Measurements from ENCODE around the gene SRC. TPM values are rescaled to one million over a fixed set of nuclear protein-coding genes. Genes with fewer than 3 reads are reported as not detected.

SRC gene
- total RNA-seq, 4 donors from 2014 or later = 30.6 to 54.7 (median 45.0) TPM

DNA sequence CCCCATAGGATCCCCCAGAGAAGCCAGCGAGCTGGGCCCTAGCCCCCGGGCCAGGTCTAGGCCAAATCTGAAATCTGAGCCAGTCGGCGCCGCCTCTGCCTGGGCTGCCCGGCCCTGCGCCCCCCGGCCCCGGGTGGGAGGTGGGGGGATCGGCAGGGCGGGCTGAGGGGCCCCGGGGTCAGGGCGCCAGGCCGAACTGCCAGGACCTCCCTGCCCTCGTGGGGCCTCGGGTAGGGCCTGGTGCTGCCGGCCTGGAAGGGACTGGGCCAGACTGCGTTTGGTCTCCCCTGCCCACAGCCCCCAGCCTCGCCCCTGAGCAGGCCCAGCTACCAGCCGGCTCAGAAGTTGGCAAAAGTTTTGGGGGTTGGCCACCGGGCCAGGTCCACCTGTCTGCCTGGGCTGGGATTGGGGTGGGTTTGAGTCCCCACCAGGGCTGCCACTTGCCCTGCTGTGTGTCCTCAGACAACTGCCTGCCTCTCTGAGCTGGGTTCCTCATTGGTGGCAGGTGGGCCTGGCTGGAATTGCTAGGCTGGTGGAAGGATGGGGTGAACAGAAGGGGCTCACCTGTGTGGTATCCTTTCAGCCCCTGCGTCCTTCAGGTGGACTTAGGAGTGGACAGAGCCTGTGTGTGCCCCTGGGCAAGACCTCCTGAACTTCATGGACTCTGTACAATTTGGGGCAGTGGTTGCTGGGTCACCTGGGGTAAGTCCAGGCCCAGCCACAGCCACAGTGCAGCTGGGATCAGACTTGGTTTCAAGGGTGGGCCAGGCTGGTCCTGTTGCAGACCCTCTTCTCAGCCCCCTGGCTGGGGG lies 801 bp downstream of the SRC start:
- ATAC-seq = peak; percentile 9
- Histone ChIP-seq H3K36me3 (peaks cover 0 to 6% of the 10 kb centered on the region in 2 donors), H3K9me3 (no peaks in the 10 kb centered on the region), H3K27me3 (no peaks in the 10 kb centered on the region), H3K4me1 (peaks cover 0 to 53% (median 3%) of the 10 kb centered on the region in 3 donors), H3K4me3 (peak overlapping the region; percentile 56 to 91), H3K27ac (peak overlapping the region; percentile 82 to 96 (median 92))
- TF ChIP-seq POLR2A (IDR thresholded peaks at IDR 0.05) (no peak), EP300 (IDR thresholded peaks at IDR 0.05) (no peak), CTCF (IDR thresholded peaks at IDR 0.05) (no peak), POLR2AphosphoS5 (IDR thresholded peaks at IDR 0.05) (no peak)
- WGBS, 2 donors (ENCODE audit: low coverage in 1 of 2) = 7% methylated on average over 2 of the region's 22 CpGs; no CpG with 5 or more reads in 1 of the 2 donors

- peak overlapping the region in 3 of 4 donors; percentile 91 to 96 (median 93) for H3K27ac ChIP-seq
- H3K9me3 ChIP-seq = no peaks in the 10 kb centered on the region
- 78 to 92% methylated on average over 2 to 6 of the region's 7 CpGs for WGBS, 2 donors (ENCODE audit: low coverage in 1 of 2)
- peaks cover 0 to 10% of the 10 kb centered on the region in 2 donors for H3K36me3 ChIP-seq
- peaks cover 0 to 53% (median 3%) of the 10 kb centered on the region in 3 donors for H3K4me1 ChIP-seq
- peak overlapping the region in 1 of 2 donors; percentile 91 for H3K4me3 ChIP-seq
- no peaks in the 10 kb centered on the region for H3K27me3 ChIP-seq
- TF ChIP-seq POLR2A (IDR thresholded peaks at IDR 0.05) (no peak), CTCF (IDR thresholded peaks at IDR 0.05) (no peak), POLR2AphosphoS5 (IDR thresholded peaks at IDR 0.05) (no peak), EP300 (IDR thresholded peaks at IDR 0.05) (no peak)
- no peak for ATAC-seq
Observed at GRCh38 chr20:37347347-37347823, 1.4 kb downstream of the SRC start.

DNA sequence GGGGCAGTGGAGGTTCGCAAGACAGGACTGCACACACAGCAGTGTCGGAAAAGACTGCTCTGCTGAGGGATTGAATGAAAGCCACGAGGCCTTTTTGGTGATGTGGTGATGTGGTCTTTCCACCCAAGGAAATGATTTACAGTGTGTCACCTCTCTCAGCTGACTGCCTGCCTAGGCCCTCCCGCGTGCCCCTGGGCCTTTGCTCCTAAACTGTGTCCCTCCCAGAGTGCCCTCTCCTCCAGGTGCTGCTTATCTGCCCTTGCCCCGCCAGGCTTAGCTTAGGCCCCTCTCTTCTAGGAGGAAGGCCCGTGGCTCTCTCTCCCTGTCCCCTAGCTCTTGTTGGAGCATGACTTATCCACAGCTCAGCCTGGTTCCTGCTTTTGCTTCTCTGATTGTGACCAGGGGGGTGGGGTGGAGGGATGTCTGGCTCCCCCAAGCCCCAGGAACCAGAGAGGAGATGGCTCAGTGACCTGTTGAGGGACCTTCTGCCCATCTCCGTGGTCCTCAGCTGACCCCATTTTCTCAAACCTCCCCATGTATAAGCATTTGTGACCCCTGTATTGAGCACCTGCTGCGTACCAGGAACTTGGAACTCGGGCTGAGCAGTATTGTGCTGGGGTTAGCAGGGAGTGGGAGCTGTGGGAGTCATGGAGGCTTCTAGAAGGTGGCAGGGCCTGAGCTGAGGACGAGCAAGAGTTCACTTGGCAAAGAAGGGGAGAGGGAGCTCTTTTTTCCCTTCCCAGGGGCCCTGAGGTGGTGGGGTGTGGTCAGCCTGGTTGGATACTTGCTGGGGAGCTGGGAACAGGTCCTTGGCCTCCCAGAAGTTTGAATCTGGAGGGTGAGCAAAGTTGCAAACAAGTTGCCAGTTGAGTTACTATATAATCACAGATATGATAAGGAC lies 2.2 kb downstream of the SRC start:
- Histone ChIP-seq H3K9me3 (no peaks in the 10 kb centered on the region), H3K4me1 (peaks cover 0 to 53% (median 3%) of the 10 kb centered on the region in 3 donors), H3K27me3 (no peaks in the 10 kb centered on the region), H3K27ac (peak overlapping the region in 3 of 4 donors; percentile 0 to 91 (median 42)), H3K36me3 (peaks cover 0 to 16% of the 10 kb centered on the region in 2 donors), H3K4me3 (no peak overlapping the region)
- TF ChIP-seq CTCF (IDR thresholded peaks at IDR 0.05) = no peak
- no peak for TF ChIP-seq POLR2A (IDR thresholded peaks at IDR 0.05)
- no peak for TF ChIP-seq EP300 (IDR thresholded peaks at IDR 0.05)
- TF ChIP-seq POLR2AphosphoS5 (IDR thresholded peaks at IDR 0.05) = no peak
- 38 to 70% methylated on average over 4 to 6 of the region's 11 CpGs for WGBS, 2 donors (ENCODE audit: low coverage in 1 of 2)
- ATAC-seq = no peak

GRCh38 chr20:37348792-37349516 lies 3.0 kb downstream of the SRC start:
- peak overlapping the region in 2 of 4 donors; percentile 25 to 43 for H3K27ac ChIP-seq
- H3K27me3 ChIP-seq = no peaks in the 10 kb centered on the region
- ATAC-seq = no peak
- H3K36me3 ChIP-seq = peaks cover 0 to 16% of the 10 kb centered on the region in 2 donors
- 67 to 70% methylated on average over 6 of the region's 7 CpGs for WGBS, 2 donors (ENCODE audit: low coverage in 1 of 2)
- no peak for TF ChIP-seq EP300 (IDR thresholded peaks at IDR 0.05)
- TF ChIP-seq POLR2AphosphoS5 (IDR thresholded peaks at IDR 0.05) = no peak
- no peak for TF ChIP-seq CTCF (IDR thresholded peaks at IDR 0.05)
- no peak for TF ChIP-seq POLR2A (IDR thresholded peaks at IDR 0.05)
- no peaks in the 10 kb centered on the region for H3K9me3 ChIP-seq
- H3K4me3 ChIP-seq = no peak overlapping the region
- peaks cover 0 to 57% (median 3%) of the 10 kb centered on the region in 3 donors for H3K4me1 ChIP-seq

Measured in gastroesophageal sphincter (tissue), 4 donors.